CD4-positive, CD25-positive, alpha-beta regulatory T cell (primary cell): ENCODE measurements around the gene SGMS2. TPM values are rescaled to one million over a fixed set of nuclear protein-coding genes. Genes with fewer than 3 reads are reported as not detected.

Experiments used
- ATAC-seq, 2 donors: fragments of 150-1000 bp; cut with Tn5 transposase; one replicate each; pipeline ENCODE4 v1.10.0; 2021; ENCODE audit warnings: low read depth in 2 of 2, moderate number of reproducible peaks in 2 of 2, moderate library complexity in 1 of 2
- DNase-seq, 3 donors: peaks; one replicate each; pipeline versions ENCODE4 v3.0.0 to v3.0.0-alpha.2; 2012 to 2022; ENCODE audit warnings: mixed read lengths in 1 of 3
- H3K27ac ChIP-seq: one replicate; pipeline ENCODE4 v1.7.0; 2013; ENCODE audit warnings: mild to moderate bottlenecking, low read length; ENCODE audit not compliant: insufficient read depth, poor library complexity, severe bottlenecking
- H3K27me3 ChIP-seq: one replicate; pipeline ENCODE4 v1.7.0; 2013; ENCODE audit warnings: low read length; ENCODE audit not compliant: control insufficient read depth, insufficient read depth
- H3K36me3 ChIP-seq: one replicate; pipeline ENCODE4 v1.7.0; 2013; ENCODE audit warnings: mild to moderate bottlenecking, low read length, moderate library complexity; ENCODE audit not compliant: control insufficient read depth, insufficient read depth
- H3K4me1 ChIP-seq: 2 replicates; pipeline ENCODE4 v1.7.0; 2013; ENCODE audit warnings: mild to moderate bottlenecking, low read length; ENCODE audit not compliant: insufficient read depth, control insufficient read depth, poor library complexity, severe bottlenecking
- H3K4me3 ChIP-seq: one replicate; pipeline ENCODE4 v1.7.0; 2013; ENCODE audit warnings: low read depth, mild to moderate bottlenecking, low read length, moderate library complexity
- H3K9me3 ChIP-seq, 2 experiments: 1 replicate in 1 of 2; 2 replicates in 1 of 2; pipeline ENCODE4 v1.7.0; 2013; ENCODE audit warnings: low read length in 2 of 2, mild to moderate bottlenecking in 1 of 2, moderate library complexity in 1 of 2; ENCODE audit not compliant: control insufficient read depth in 2 of 2
- H3K27ac Mint-ChIP-seq, 3 donors: one replicate each; pipeline ENCODE4 v1.8.0; 2020 to 2022; ENCODE audit warnings: mild to moderate bottlenecking in 3 of 3, mixed read lengths in 3 of 3, moderate library complexity in 2 of 3
- H3K27me3 Mint-ChIP-seq: one replicate; pipeline ENCODE4 v1.8.0; 2022; ENCODE audit warnings: mild to moderate bottlenecking, mixed read lengths
- H3K36me3 Mint-ChIP-seq: one replicate; pipeline ENCODE4 v1.8.0; 2020; ENCODE audit warnings: mixed read lengths
- H3K4me1 Mint-ChIP-seq, 4 donors: one replicate each; pipeline ENCODE4 v1.8.0; 2020 to 2022; ENCODE audit warnings: mixed read lengths in 4 of 4, mild to moderate bottlenecking in 1 of 4
- H3K4me3 Mint-ChIP-seq, 4 donors: one replicate each; pipeline ENCODE4 v1.8.0; 2020 to 2022; ENCODE audit warnings: mild to moderate bottlenecking in 4 of 4, mixed read lengths in 4 of 4, moderate library complexity in 3 of 4
- H3K9me3 Mint-ChIP-seq, 7 donors: one replicate each; pipeline ENCODE4 v1.8.0; 2020 to 2022; ENCODE audit warnings: mixed read lengths in 7 of 7, mild to moderate bottlenecking in 3 of 7, moderate library complexity in 2 of 7
- polyA plus RNA-seq, 4 donors: library from polyadenylated mRNA; unstranded; fragments of 300-500 nt; fragmentation: Illumina TruSeq; gene quantifications; one replicate each; pipeline ENCODE4 v1.2.3, GENCODE V29; 2021
- total RNA-seq: library from RNA; stranded (reverse); gene quantifications from one replicate; pipeline ENCODE4 v1.2.3, GENCODE V29; 2022

SGMS2 gene
- total and polyA plus RNA-seq, 5 donors from 2014 or later, result not detected

- Histone ChIP-seq H3K27ac (no peak overlapping the region), H3K4me1 (no peaks in the 10 kb centered on the region), H3K4me3 (no peak overlapping the region), H3K27me3 (no peaks in the 10 kb centered on the region), H3K9me3 (no peaks in the 10 kb centered on the region), H3K36me3 (no peaks in the 10 kb centered on the region)
- ATAC-seq (no peak), DNase-seq (no peak)
- Mint-ChIP-seq H3K4me3 (no peak overlapping the region), H3K27me3 (no peaks in the 10 kb centered on the region), H3K4me1 (peaks cover 4 to 12% (median 11%) of the 10 kb centered on the region in 4 donors), H3K27ac (no peak overlapping the region), H3K36me3 (peaks cover 14% of the 10 kb centered on the region), H3K9me3 (no peaks in the 10 kb centered on the region)
These were observed 114.6 kb downstream of the SGMS2 start for GRCh38 chr4:107939307-107939706.

- no peaks in the 10 kb centered on the region for H3K9me3 Mint-ChIP-seq
- ATAC-seq (no peak), DNase-seq (no peak)
- H3K36me3 Mint-ChIP-seq, result peaks cover 23% of the 10 kb centered on the region
- H3K4me1 Mint-ChIP-seq, result no peaks in the 10 kb centered on the region
- no peak overlapping the region for H3K4me3 Mint-ChIP-seq
- Histone ChIP-seq H3K36me3 (peaks cover 3% of the 10 kb centered on the region), H3K4me1 (no peaks in the 10 kb centered on the region), H3K27me3 (no peaks in the 10 kb centered on the region), H3K9me3 (no peaks in the 10 kb centered on the region), H3K27ac (no peak overlapping the region), H3K4me3 (no peak overlapping the region)
- H3K27ac Mint-ChIP-seq, result no peak overlapping the region
- no peaks in the 10 kb centered on the region for H3K27me3 Mint-ChIP-seq
These were observed 121.1 kb downstream of the SGMS2 start for GRCh38 chr4:107945809-107946208.

GRCh38 chr4:107950746-107951540 lies 126.2 kb downstream of the SGMS2 start:
- H3K4me3 Mint-ChIP-seq, result no peak overlapping the region
- no peaks in the 10 kb centered on the region for H3K27me3 Mint-ChIP-seq
- Histone ChIP-seq H3K4me1 (no peaks in the 10 kb centered on the region), H3K27me3 (peaks cover 4% of the 10 kb centered on the region), H3K27ac (no peak overlapping the region), H3K9me3 (peaks cover 0 to 5% of the 10 kb centered on the region in 2 experiments), H3K4me3 (no peak overlapping the region), H3K36me3 (peaks cover 3% of the 10 kb centered on the region)
- peaks cover 26% of the 10 kb centered on the region for H3K36me3 Mint-ChIP-seq
- no peak for ATAC-seq
- no peak overlapping the region for H3K27ac Mint-ChIP-seq
- DNase-seq, result no peak
- no peaks in the 10 kb centered on the region for H3K4me1 Mint-ChIP-seq
- H3K9me3 Mint-ChIP-seq, result peaks cover 1 to 8% (median 5%) of the 10 kb centered on the region in 7 donors

- H3K27me3 Mint-ChIP-seq, result no peaks in the 10 kb centered on the region
- H3K36me3 Mint-ChIP-seq, result peaks cover 31% of the 10 kb centered on the region
These were observed 126.8 kb downstream of the SGMS2 start for GRCh38 chr4:107951551-107951950.

GRCh38 chr4:107956011-107956410 lies 131.3 kb downstream of the SGMS2 start:
- H3K36me3 Mint-ChIP-seq, result peaks cover 15% of the 10 kb centered on the region
- peaks cover 1 to 18% (median 11%) of the 10 kb centered on the region in 7 donors for H3K9me3 Mint-ChIP-seq
- no peak for DNase-seq
- H3K36me3 ChIP-seq, result no peaks in the 10 kb centered on the region
- H3K27ac ChIP-seq, result no peak overlapping the region
- H3K9me3 ChIP-seq, result peaks cover 0 to 7% of the 10 kb centered on the region in 2 experiments
- no peak for ATAC-seq
- no peak overlapping the region for H3K4me3 ChIP-seq
- H3K4me1 ChIP-seq, result no peaks in the 10 kb centered on the region
- H3K4me1 Mint-ChIP-seq, result no peaks in the 10 kb centered on the region
- H3K27me3 Mint-ChIP-seq, result peaks cover 6% of the 10 kb centered on the region
- H3K4me3 Mint-ChIP-seq, result no peak overlapping the region
- H3K27ac Mint-ChIP-seq, result no peak overlapping the region
- H3K27me3 ChIP-seq, result peaks cover 4% of the 10 kb centered on the region

More at GRCh38 chr4:107951551-107951950, 126.8 kb downstream of the SGMS2 start:
- Histone ChIP-seq H3K4me3 (no peak overlapping the region), H3K27ac (no peak overlapping the region), H3K9me3 (peaks cover 0 to 7% of the 10 kb centered on the region in 2 experiments), H3K27me3 (peaks cover 4% of the 10 kb centered on the region), H3K36me3 (peaks cover 3% of the 10 kb centered on the region), H3K4me1 (no peaks in the 10 kb centered on the region)
- Mint-ChIP-seq H3K4me3 (no peak overlapping the region), H3K9me3 (peaks cover 1 to 14% (median 7%) of the 10 kb centered on the region in 7 donors), H3K4me1 (no peaks in the 10 kb centered on the region), H3K27ac (no peak overlapping the region)
- ATAC-seq (no peak), DNase-seq (no peak)

Other genes with a start within 250 kb of the SGMS2 start
- gene PAPSS1, start 104.7 kb upstream of the SGMS2 start, total RNA-seq, result 18.4 TPM
- gene PAPSS1, start 104.7 kb upstream of the SGMS2 start, polyA plus RNA-seq, result 10 to 100 TPM; 32.5 to 53.6 (median 43.0) TPM
- gene CYP2U1, start 106.6 kb downstream of the SGMS2 start, total RNA-seq, result 2.1 TPM
- gene CYP2U1, start 106.6 kb downstream of the SGMS2 start, polyA plus RNA-seq, result 1 to 10 TPM; 1.1 to 2.6 (median 1.8) TPM
- gene HADH, start 165.0 kb downstream of the SGMS2 start, total RNA-seq, result 11.6 TPM
- gene HADH, start 165.0 kb downstream of the SGMS2 start, polyA plus RNA-seq, result 10 to 100 TPM; 27.2 to 37.3 (median 34.3) TPM